OCI-LY1 (cell line): ENCODE results near the gene IGFBP7.

ENCODE experiments used
- H2AFZ ChIP-seq: fragments of 200-600 bp; sonication (generic), shearing (Covaris generic); 2 replicates; pipeline ENCODE4 v1.6.0; 2014; ENCODE audit warnings: antibody characterized with exemption, mild to moderate bottlenecking, low read length
- H3F3A ChIP-seq: fragments of 200-600 bp; sonication (generic), shearing (Covaris generic); 2 replicates; pipeline ENCODE4 v1.6.0; 2014; ENCODE audit warnings: mild to moderate bottlenecking, antibody characterized with exemption, low read length, moderate library complexity; ENCODE audit not compliant: insufficient read depth
- H3K27ac ChIP-seq: fragments of 200-600 bp; sonication (generic); 2 replicates; pipeline ENCODE4 v1.5.1; 2014; ENCODE audit warnings: low read length, mixed run types, mild to moderate bottlenecking, low read depth; ENCODE audit not compliant: poor library complexity, severe bottlenecking
- H3K27me3 ChIP-seq: fragments of 200-600 bp; sonication (generic); 2 replicates; pipeline ENCODE4 v1.6.0; 2014; ENCODE audit warnings: antibody characterized with exemption, mild to moderate bottlenecking, low read length, moderate library complexity; ENCODE audit not compliant: insufficient read depth
- H3K36me3 ChIP-seq: fragments of 200-600 bp; sonication (generic); 2 replicates; pipeline ENCODE4 v1.6.1; 2014; ENCODE audit warnings: mild to moderate bottlenecking, antibody characterized with exemption, low read length, moderate library complexity, mixed read lengths; ENCODE audit not compliant: insufficient read depth
- H3K4me1 ChIP-seq: fragments of 200-600 bp; sonication (generic); 2 replicates; pipeline ENCODE4 v1.5.1; 2014; ENCODE audit warnings: mild to moderate bottlenecking, low read length, moderate library complexity; ENCODE audit not compliant: insufficient read depth, severe bottlenecking
- H3K4me2 ChIP-seq: fragments of 200-600 bp; sonication (generic), shearing (Covaris generic); 2 replicates; pipeline ENCODE4 v1.6.1; 2014; ENCODE audit warnings: low read length
- H3K4me3 ChIP-seq: fragments of 200-600 bp; sonication (generic); 2 replicates; pipeline ENCODE4 v1.5.1; 2014; ENCODE audit warnings: low read length, low read depth, mild to moderate bottlenecking, mixed read lengths; ENCODE audit not compliant: poor library complexity, severe bottlenecking
- H3K79me2 ChIP-seq: fragments of 200-600 bp; shearing (Covaris generic); 2 replicates; pipeline ENCODE4 v1.6.1; 2016; ENCODE audit warnings: mixed run types, low read length, mixed read lengths; ENCODE audit not compliant: insufficient read depth
- H3K9ac ChIP-seq: fragments of 200-600 bp; sonication (generic), shearing (Covaris generic); 2 replicates; pipeline ENCODE4 v1.6.1; 2014; ENCODE audit warnings: mild to moderate bottlenecking, low read length, mixed read lengths
- H3K9me2 ChIP-seq: fragments of 200-600 bp; sonication (generic), shearing (Covaris generic); 2 replicates; pipeline ENCODE4 v1.6.1; 2014; ENCODE audit warnings: low read depth, mild to moderate bottlenecking, low read length, mixed read lengths
- H3K9me3 ChIP-seq: fragments of 200-600 bp; shearing (Covaris generic); 2 replicates; pipeline ENCODE4 v1.6.1; 2014; ENCODE audit warnings: low read length, mixed read lengths
- H4K20me1 ChIP-seq: fragments of 200-600 bp; sonication (generic), shearing (Covaris generic); 2 replicates; pipeline ENCODE4 v1.6.0; 2016; ENCODE audit warnings: mild to moderate bottlenecking, low read length; ENCODE audit not compliant: insufficient read depth
- EZH2 ChIP-seq: fragments of 200-600 bp; sonication (generic), shearing (Covaris generic); IDR thresholded peaks from 2 replicates; pipeline ENCODE4 v1.8.0; 2017; ENCODE audit warnings: borderline replicate concordance, mixed run types, mild to moderate bottlenecking, antibody characterized with exemption, low read length, moderate library complexity, mixed read lengths
- TF ChIP-seq, protein P1 (sequence below): fragments of 200-600 bp; sonication (generic), shearing (Covaris generic); IDR thresholded peaks from 2 replicates; pipeline ENCODE4 v1.5.1; 2017; ENCODE audit warnings: mild to moderate bottlenecking, antibody characterized with exemption, low read length, moderate library complexity, mixed read lengths

Gene IGFBP7

DNA sequence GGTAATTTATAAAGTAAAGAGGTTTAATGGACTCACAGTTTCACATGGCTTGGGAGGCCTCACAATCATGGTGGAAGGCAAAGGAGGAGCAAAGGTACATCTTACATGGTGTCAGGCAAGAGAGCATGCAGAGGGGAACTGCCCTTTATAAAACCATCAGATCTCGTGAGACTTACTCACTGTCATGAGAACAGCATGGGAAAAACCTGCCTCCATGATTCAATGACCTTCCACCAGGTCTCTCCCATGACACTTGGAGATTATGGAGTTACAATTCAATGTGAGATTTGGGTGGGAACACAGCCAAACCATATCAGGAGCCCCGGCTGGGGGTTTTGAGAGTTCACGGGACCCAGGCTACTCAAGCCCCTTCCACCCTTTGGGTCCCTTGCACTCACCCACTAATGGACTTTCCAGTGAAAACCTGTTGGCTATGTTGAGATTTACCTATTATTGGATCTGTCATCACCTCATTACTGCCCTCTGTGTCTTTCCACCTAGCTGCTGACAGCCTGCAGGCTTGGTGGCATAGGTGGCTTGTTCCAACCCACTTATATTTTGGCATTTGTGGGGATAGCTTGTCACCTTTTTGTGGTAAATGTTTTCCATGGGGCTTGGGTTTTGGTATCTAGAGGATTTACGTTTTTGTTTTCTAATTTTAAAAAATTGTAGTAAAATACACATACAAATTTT lies 24.0 kb downstream of the IGFBP7 start:
- TF ChIP-seq EZH2: no peak
- TF ChIP-seq, protein P1, sequence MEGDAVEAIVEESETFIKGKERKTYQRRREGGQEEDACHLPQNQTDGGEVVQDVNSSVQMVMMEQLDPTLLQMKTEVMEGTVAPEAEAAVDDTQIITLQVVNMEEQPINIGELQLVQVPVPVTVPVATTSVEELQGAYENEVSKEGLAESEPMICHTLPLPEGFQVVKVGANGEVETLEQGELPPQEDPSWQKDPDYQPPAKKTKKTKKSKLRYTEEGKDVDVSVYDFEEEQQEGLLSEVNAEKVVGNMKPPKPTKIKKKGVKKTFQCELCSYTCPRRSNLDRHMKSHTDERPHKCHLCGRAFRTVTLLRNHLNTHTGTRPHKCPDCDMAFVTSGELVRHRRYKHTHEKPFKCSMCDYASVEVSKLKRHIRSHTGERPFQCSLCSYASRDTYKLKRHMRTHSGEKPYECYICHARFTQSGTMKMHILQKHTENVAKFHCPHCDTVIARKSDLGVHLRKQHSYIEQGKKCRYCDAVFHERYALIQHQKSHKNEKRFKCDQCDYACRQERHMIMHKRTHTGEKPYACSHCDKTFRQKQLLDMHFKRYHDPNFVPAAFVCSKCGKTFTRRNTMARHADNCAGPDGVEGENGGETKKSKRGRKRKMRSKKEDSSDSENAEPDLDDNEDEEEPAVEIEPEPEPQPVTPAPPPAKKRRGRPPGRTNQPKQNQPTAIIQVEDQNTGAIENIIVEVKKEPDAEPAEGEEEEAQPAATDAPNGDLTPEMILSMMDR: no peak
- Histone ChIP-seq H3K4me1 (no peaks in the 10 kb centered on the region), H3K9ac (no peak overlapping the region), H4K20me1 (no peaks in the 10 kb centered on the region), H3K27ac (no peak overlapping the region), H3K9me3 (no peaks in the 10 kb centered on the region), H3K27me3 (no peaks in the 10 kb centered on the region), H3K36me3 (no peaks in the 10 kb centered on the region), H3K79me2 (no peaks in the 10 kb centered on the region), H3K4me2 (no peak overlapping the region), H3K4me3 (no peak overlapping the region), H2AFZ (no peak overlapping the region), H3F3A (no peaks in the 10 kb centered on the region), H3K9me2 (no peaks in the 10 kb centered on the region)

DNA sequence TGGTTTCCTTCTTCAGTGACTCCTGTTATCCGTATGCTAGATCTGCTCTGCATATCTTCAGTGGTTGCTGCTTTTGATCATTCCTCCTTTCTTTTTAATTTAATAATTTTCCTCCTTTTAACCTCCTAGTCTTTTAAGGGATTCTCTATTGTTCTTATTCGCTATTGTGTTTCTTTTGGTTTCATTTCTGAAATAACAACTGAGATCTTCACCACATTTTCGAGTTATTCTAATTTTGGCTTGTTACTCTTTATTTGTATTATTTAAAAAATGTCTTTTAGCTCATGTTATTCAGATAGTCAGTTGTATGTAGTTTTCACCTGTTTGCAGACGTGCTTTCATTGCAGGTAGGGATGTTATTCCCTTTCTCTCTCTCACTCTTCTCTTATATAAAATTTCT lies 24.9 kb downstream of the IGFBP7 start:
- Histone ChIP-seq H3K27ac (no peak overlapping the region), H3K9ac (no peak overlapping the region), H2AFZ (no peak overlapping the region), H3K36me3 (no peaks in the 10 kb centered on the region), H3K4me3 (no peak overlapping the region), H3K9me3 (no peaks in the 10 kb centered on the region), H3K4me1 (no peaks in the 10 kb centered on the region), H3K9me2 (no peaks in the 10 kb centered on the region), H3K4me2 (no peak overlapping the region), H3F3A (no peaks in the 10 kb centered on the region), H4K20me1 (no peaks in the 10 kb centered on the region), H3K79me2 (no peaks in the 10 kb centered on the region), H3K27me3 (no peaks in the 10 kb centered on the region)
- TF ChIP-seq, protein P1: no peak
- no peak for TF ChIP-seq EZH2

DNA sequence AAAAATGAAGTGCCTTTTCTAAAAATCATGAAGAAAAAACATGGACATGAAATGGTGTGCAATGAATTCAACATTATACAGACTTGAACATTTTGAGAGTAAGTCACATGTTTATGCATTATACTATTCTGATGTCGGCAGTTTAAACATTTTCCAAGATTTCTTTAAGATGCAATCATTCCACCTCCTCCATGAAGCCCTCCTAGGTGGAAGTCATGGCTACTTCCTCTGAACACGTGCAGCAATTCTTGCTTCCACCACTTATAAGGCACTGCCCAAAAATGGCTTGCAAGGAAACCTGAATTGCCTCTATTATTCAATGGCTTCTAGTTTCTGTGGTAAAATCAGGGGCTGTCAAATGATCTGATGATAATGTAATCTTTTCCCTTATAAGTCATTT lies 25.8 kb downstream of the IGFBP7 start:
- Histone ChIP-seq H3K9me3 (no peaks in the 10 kb centered on the region), H2AFZ (no peak overlapping the region), H3K27me3 (no peaks in the 10 kb centered on the region), H4K20me1 (no peaks in the 10 kb centered on the region), H3K4me3 (no peak overlapping the region), H3K9me2 (no peaks in the 10 kb centered on the region), H3K4me1 (no peaks in the 10 kb centered on the region), H3K9ac (no peak overlapping the region), H3F3A (no peaks in the 10 kb centered on the region), H3K36me3 (no peaks in the 10 kb centered on the region), H3K27ac (no peak overlapping the region), H3K4me2 (no peak overlapping the region), H3K79me2 (no peaks in the 10 kb centered on the region)
- TF ChIP-seq, protein P1: no peak
- no peak for TF ChIP-seq EZH2
